Right lobe of liver (tissue), 4 donors: ENCODE data around the gene DYNC1I1.

Experiments used
- POLR2A ChIP-seq: fragments of 450-650 bp; IDR thresholded peaks from one replicate; pipeline ENCODE4 v1.6.1; 2017; ENCODE audit warnings: antibody characterized with exemption, mild to moderate bottlenecking
- TF ChIP-seq, protein P1 (sequence below), 4 donors: fragments of 200-600 bp in 3 of 4; fragments of 450-650 bp in 1 of 4; IDR thresholded peaks; one replicate each; pipeline versions ENCODE4 v1.5.1 to v1.8.0; 2016 to 2022; ENCODE audit warnings: antibody characterized with exemption in 4 of 4, mild to moderate bottlenecking in 2 of 4
- donor health status: DM: no; HTN: no; CAD: no.
- donor health status: DM: no; HTN: no; CAD: no.
- donor health status: DM: no; HTN: yes; CAD: no.

DNA sequence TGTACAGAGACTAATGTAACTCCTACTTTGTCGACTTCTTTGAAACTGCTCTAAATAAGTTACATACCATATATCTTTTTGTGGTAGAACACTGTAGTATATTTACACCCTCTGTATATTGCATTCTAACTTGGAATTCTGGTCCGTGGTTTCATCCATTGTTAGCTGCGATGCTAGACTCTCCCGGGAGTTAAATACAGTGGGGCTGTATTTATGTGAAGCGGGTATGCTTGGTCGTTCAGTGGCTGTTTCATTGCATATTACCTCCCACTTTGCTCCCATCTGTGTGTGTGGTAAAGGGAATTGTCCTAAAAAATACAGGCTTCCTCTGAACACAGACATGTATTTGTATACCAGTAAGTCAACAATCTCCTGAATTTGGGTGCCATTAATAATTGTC, 318.4 kb downstream of the DYNC1I1 start:
- TF ChIP-seq, protein P1, sequence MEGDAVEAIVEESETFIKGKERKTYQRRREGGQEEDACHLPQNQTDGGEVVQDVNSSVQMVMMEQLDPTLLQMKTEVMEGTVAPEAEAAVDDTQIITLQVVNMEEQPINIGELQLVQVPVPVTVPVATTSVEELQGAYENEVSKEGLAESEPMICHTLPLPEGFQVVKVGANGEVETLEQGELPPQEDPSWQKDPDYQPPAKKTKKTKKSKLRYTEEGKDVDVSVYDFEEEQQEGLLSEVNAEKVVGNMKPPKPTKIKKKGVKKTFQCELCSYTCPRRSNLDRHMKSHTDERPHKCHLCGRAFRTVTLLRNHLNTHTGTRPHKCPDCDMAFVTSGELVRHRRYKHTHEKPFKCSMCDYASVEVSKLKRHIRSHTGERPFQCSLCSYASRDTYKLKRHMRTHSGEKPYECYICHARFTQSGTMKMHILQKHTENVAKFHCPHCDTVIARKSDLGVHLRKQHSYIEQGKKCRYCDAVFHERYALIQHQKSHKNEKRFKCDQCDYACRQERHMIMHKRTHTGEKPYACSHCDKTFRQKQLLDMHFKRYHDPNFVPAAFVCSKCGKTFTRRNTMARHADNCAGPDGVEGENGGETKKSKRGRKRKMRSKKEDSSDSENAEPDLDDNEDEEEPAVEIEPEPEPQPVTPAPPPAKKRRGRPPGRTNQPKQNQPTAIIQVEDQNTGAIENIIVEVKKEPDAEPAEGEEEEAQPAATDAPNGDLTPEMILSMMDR (IDR thresholded peaks at IDR 0.05) = no peak
- no peak for TF ChIP-seq POLR2A
